Epidermal melanocyte (primary cell): ENCODE results near the gene MAGI1.
A peak's percentile ranks its signal among the peaks of the same experiment; 100 is the strongest.

Experiments
- DNase-seq: peaks from one replicate; pipeline ENCODE4 v3.0.0; 2011; ENCODE audit warnings: low spot score; ENCODE audit not compliant: insufficient read length

MAGI1 gene

GRCh38 chr3:65808407-65808806, 230.3 kb downstream of the MAGI1 start:
- DNase-seq = no peak

- no peak for DNase-seq
These were observed 231.5 kb downstream of the MAGI1 start for GRCh38 chr3:65807225-65807624.

GRCh38 chr3:65806600-65806999, 232.1 kb downstream of the MAGI1 start:
- DNase-seq = no peak

DNA sequence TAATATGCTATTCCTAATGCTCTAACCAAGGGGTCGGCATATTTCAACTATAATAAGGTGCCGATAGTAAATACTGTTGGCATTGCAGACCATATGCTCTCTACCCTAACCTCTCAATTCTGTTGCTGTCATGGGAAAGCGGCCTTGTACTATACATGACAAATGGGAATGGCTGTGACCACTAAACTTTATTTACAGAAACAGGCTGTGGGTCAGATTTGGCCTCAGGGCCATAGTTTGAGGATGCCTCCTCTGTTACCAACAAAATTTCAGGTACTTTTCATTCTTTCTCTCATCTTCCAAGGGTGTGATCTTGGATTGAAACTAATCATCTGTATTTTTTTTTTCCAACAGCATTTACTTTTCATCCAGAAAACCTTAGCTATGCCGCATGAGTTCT, 242.0 kb downstream of the MAGI1 start:
- DNase-seq = no peak

DNA sequence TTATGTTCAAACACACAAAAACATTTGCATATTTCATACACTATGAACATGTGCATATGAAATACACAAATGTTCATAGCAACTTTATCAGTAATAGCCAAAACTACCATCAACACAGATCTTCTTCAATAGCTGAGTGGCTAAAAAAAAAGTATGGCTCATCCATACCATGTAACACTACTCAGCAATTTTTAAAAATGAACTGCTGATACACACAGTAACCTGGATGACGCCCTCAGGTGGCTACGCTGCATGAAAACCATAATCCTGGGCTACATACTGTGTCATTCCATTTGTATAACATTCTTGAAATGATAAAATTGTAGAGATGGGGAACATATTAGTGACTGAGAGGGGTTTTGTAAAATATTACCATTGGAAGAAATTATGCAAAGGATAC, 243.6 kb downstream of the MAGI1 start:
- DNase-seq = no peak

DNA sequence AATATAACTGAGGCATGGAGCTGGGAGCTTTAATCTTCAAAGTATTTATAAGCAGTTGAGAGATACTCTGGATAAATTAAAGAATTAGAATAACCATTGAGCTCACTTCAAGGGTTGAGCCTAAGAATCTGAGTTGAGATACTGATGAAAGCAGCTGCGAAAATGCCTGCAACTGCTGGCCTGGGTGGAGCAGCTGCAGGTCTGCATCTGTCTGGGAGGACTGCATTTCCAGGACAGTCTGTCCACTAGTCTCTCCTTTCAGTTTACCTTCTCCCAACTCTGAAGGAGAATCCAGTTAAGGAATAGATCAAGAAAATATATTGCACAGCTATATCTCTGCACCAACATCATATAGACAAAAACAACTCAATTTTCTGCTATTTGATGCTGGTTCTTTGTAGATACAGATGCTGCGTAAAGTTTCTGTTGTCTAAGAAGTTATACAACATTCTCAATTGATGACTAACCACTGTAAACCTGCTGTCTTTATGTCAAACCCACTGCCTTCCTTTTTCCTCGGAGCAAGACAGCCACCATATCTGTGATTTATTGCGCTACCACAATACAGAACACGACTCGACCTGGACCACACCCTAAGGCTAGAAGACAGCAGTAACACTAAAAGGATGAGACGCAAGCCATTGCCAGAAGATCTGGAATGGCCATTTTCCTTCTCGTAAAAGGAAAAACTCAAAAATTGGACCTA, 245.1 kb downstream of the MAGI1 start:
- DNase-seq = no peak

DNA sequence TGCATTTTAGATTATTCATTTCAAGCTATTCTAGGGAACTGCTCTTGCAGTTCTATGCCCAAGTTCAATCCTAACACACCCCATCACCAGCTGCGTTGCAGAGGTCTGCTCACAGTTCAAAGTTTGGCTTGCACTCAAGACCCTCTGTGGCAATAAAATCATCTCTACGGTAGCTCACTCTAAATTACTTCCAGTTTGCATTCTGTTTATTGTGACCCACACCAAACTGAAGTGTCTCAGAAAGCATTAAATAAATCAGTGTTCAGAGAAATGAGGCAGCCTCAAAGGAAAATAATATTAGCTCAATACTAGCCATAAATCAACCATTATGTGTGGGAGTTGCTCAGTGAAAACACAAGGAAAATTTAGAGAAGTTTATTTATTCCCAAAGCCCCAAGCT, 250.3 kb downstream of the MAGI1 start:
- no peak for DNase-seq

- no peak for DNase-seq
These were observed 250.9 kb downstream of the MAGI1 start for GRCh38 chr3:65787827-65788226.

- no peak for DNase-seq
These were observed 251.4 kb downstream of the MAGI1 start for GRCh38 chr3:65787340-65787739.

DNA sequence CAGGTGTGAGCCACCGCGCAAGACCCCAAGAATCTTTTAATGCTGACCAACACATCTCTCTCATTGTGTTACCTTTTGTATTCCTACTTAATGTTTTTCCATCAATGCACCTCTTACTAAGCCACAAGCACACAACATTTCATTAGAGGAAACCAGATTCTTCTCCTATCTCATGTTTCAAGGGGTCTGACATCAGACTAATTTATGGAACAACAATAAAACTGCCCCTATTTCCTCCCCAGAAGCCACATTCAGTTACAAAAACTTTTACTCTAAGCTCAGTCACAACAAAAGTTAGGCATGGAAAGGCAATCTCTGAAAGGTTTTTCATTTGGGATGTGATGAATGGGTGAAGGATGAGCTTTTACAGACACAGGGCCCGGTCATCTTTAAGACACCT, 251.8 kb downstream of the MAGI1 start:
- DNase-seq = no peak

- DNase-seq = no peak
These were observed 253.6 kb downstream of the MAGI1 start for GRCh38 chr3:65785065-65785645.

- DNase-seq = no peak
These were observed 255.6 kb downstream of the MAGI1 start for GRCh38 chr3:65783117-65783516.

DNA sequence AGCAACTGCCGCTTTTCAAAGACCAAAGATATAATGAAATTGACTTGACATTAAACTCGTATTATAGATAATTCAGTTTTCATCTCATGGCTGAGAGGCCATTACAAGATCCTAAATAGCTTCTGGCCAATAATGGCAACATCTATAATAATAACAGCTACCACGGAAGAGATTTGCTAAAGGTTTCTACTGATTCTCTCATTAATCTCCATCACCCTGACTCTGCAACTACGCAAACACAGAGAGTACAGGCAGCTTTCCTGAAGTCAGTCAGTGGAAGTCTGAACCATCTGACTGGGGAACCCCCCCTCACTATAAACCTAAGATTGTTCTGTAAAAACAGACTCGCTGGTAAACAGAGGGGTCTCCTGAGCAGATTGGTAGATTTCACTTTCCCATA, 257.1 kb downstream of the MAGI1 start:
- no peak for DNase-seq

- no peak for DNase-seq
These were observed 259.3 kb downstream of the MAGI1 start for GRCh38 chr3:65779390-65779789.

DNA sequence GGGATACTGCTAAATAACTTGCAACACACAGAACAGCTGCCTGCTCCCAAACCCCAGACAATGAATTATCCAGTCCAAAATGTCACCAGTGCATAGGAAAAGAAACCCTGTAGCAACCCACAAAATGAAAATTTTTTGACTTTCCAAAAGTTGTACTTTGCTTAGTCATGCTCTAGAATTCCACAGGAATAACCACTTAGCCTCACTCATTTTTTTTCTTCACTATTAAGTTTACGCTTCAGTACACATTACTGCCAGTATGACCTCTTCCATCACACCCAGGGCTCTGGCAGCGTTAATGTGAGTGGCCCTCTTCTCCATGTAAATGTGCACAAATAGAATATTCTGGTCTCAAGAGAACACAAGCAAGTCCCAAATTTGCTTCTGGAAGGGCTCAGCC, 259.8 kb downstream of the MAGI1 start:
- no peak for DNase-seq

GRCh38 chr3:65777050-65777449, 261.7 kb downstream of the MAGI1 start:
- no peak for DNase-seq

- peak; percentile 22 for DNase-seq
These were observed 262.2 kb downstream of the MAGI1 start for GRCh38 chr3:65776494-65776893.

- no peak for DNase-seq
These were observed 262.6 kb downstream of the MAGI1 start for GRCh38 chr3:65776081-65776480.

DNA sequence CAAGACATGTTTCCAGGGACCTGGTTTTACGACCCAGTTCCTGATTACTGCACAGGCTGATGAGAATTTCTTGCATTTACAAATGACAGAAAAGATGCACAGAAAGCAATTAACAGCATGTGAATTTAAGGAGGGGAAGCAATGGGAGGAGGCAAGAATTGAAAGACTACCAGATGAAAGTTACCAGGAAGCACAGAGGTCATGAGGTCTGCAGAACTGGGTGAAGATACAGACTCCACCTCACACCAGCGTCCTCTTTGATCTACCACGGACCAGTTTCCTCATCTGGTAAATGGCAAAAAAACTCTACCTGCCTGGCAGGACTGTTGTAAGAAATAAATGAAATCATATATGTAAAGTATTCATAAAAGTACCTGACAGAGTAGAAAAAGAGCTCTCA, 266.0 kb downstream of the MAGI1 start:
- no peak for DNase-seq

- DNase-seq = no peak
These were observed 271.2 kb downstream of the MAGI1 start for GRCh38 chr3:65767551-65767950.

GRCh38 chr3:65762235-65762580, 276.5 kb downstream of the MAGI1 start:
- DNase-seq = no peak

DNA sequence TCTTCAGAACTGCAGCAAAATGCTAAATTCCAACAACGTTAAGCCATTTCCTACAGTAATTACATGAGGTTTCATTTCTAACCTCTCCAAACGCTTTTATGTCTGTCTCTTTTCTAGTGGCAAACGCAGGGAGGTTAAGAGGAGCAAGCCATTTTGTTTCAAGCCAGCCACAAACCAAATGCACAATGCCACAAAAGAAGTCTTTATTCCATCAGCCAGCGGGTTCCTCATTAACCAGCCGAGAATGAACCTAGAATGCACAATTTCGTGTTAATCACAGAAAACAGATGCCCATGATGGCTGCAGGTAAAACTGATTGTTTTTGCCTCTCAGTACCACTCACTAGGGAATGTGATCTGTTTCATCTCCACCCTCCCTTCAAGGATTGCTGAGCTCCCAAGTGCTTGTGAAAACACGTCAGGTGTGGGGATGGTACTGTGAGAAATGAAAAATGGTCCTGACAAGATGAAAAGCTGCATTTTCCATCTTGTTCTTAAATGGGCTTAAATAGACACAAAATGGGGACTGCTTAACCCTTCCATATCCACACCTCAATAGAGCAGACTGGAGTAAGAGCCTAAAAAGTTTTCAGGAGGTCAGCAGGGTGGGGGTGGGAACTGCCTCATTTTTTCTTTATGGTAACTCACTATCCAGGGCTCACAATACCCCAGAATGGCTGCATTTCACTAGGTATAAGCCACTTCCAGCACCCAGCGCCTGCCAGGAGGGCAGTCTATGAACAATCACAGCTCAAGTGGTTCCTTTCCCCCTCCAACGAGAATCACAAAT, 277.1 kb downstream of the MAGI1 start:
- DNase-seq = no peak
